ENCODE data around the gene SAA4. TPM values are rescaled to one million over a fixed set of nuclear protein-coding genes. Genes with fewer than 3 reads are reported as not detected.

The SAA4 gene
- total and polyA plus RNA-seq, 2 of the 8 experiments (the other 6 are each of a cell fraction or from before 2014, with no cell fraction given): not detected

GRCh38 chr11:18261721-18262120 is 25.1 kb upstream of the SAA4 start (continued):
- TF ChIP-seq USF2 (IDR thresholded peaks at IDR 0.05; ENCODE audit: low read length) (no peak), SUZ12 (IDR thresholded peaks at IDR 0.05; ENCODE audit: low read length) (no peak), BCL11A (IDR thresholded peaks at IDR 0.05; ENCODE audit: low read depth in 2 of 2, low read length in 2 of 2) (no peak), RFX5 (IDR thresholded peaks at IDR 0.05; ENCODE audit: borderline replicate concordance, low read depth, low read length) (no peak)
